GM21515 (cell line): Measurements from ENCODE around the gene ALDH9A1.
A peak's percentile ranks its signal among the peaks of the same experiment; 100 is the strongest.
"Not testable (repeated sequence)": the region's sequence is repeated elsewhere in the genome, so short reads cannot be mapped to it uniquely, and the experiment has no call there.

Experiments used
- ATAC-seq: cut with Tn5 transposase; IDR thresholded peaks from one replicate; pipeline ENCODE4 v1.9.1; 2021; ENCODE audit not compliant: unreplicated experiment

The ALDH9A1 gene

DNA sequence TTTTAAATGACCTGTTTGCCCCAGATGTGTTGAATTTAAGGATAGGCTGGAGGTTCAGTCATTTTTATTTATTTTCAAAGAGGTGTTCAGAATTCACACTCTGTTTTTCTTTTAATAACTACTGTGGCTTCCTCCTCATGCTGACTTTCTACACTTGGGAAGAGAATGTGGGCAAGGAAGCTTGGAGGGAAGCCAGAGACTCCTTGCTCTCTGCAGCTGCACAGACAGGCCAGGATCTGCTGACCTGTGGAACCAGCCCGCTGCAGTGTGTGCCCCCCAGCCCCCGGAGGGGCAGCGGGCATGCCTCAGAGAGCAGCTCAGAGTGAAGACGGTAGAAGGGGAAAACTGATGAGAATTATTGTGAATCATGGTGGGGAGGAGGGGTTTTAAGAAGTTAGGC lies 50.4 kb downstream of the ALDH9A1 start:
- ATAC-seq: no peak

DNA sequence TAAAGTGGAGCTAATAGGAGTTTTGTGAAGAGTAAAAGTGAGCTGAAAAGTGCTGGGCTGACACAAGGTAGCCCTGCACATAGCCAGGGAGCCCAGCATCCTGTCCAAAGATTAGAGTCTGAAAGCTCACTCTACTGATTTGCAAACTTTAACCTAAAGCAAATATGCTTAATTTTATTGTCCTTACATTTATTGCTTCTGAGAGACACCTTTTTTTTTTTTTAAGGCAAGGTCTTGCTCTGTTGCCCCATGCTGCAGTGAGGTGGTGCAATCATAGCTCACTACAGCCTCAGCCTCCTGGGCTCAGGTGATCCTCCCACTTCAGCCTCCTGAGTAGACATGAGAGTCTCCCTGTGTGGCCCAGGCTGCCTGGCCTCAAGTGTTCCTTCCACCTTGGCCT lies 50.8 kb downstream of the ALDH9A1 start:
- ATAC-seq: no peak

DNA sequence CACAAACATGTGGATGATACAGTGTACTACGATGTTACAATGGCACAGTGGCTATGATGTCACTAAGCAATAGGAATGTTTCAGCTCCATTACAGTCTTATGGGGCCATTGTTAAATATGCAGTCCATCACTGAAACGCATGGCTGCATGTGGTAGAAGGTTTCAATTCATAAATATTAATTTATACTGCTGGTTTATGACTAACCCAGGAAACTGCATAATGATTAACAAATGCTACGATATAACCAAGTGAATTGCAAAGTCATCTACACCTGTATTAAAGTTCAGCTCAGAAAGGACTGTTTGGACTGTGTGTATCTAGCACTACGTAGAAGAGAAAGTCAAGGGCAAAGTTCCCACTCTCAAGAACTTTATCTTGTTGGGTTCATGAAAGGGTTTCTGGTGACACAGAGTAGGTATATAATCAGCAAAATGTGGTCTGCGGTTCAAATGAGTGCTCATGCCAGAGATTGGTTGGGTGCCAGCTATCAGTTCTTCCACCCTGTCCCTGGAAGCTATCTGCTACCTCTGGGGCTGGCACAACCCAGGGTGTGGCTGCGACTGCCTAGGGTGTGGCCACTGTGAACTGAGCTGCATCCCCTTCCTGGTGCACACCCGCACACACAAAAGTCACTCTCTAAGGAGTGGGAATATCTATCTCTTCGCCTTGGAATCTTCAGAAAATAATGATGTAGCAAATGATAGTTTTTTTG lies 52.6 kb downstream of the ALDH9A1 start:
- ATAC-seq: no peak

DNA sequence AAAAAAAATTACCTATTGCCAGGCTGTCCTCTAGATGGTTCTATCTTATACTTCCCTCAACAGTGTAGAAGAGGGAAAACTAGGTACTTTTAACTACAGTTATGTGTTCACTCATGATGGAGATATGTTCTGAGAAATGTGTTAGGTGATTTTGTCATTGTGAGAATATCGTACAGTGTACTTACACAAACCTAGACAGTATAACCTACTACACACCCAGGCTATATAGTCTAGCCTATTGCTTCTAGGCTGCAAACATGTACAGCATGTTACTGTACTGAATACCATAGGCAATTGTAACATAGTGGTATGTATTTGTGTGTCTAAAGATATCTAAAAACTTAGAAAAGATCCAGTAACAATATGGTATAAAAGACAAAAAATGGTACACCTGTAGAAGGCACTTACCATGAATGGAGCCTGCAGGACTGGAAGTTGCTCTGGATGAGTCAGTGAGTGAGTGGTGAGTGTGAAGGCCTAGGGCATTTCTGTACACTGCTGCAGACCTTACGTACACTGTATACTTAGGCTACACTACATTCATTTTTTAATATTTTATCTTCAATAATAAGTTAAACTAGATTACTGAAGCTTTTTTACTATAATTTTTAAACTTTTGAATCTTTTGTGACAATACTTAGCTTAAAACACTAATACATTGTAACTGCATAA lies 54.2 kb downstream of the ALDH9A1 start:
- no peak for ATAC-seq

DNA sequence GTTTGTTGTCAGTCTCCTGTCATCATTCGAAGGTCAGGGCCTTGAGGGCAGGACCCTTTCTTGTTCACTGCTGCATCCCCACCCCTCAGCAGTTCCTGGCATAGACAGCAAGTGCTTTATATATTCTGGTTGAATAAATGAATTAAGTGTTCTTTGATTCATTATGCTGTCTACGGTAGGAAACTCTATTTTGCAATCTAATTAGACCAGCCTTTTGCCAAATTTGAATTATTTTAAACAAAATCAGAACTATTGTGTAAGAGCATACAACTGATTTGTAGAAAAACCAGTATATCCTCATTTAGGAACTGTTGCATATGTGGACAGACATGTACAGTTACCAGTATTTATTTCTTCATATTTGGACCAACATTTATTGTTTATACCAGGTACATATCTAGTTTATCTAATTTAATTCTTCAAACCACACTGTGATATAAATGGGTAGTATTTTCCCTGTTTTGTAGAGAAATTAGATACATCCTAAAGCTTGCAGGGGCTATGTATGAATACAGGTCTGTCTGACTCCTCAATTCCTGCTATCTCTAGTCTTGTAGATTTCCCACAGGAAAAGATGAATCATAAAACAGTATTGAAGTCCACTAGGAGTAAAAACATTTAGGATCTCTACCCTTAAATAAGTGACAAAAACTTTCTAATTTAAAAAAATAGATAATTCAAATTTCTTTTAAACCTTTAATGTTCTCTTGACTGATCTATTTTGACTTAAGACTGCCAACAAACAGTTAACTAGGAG lies 57.0 kb downstream of the ALDH9A1 start:
- no peak for ATAC-seq

DNA sequence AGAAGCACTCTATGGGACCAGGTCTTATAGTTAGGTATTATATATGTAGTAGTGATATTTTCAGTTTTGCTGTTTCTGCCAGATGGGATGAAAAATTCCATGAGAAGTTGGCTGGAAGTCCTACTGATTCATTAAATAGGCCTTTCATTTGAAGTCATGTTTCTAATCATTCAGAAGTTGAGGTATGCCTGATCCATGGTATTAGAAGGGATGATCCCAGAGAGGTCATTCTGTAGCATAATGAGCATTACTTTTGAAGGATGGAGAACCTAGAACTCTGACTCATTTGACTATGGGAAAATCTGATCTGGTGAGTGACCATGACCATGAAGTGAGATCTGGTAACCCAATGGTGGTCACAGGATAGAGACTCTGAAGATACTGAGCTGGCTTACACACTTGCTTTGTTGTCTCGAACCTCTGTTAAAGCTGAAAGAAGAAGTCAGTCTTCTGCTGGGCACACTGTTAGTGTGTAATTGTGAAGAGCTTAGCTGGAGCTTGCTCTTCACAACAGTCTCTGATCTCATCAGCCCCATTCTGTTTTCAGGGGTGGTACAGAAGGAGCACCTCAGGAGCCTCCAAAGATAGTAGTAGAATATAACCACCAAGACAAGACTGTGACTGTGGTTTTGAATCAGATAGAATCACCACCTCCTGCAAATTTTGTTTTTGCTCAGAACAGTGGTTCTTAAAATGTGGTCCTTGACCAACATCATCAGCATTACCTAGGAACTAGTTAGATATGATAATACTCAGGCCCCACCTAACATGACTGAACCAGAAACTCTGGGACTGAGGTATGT lies 58.3 kb downstream of the ALDH9A1 start:
- no peak for ATAC-seq

DNA sequence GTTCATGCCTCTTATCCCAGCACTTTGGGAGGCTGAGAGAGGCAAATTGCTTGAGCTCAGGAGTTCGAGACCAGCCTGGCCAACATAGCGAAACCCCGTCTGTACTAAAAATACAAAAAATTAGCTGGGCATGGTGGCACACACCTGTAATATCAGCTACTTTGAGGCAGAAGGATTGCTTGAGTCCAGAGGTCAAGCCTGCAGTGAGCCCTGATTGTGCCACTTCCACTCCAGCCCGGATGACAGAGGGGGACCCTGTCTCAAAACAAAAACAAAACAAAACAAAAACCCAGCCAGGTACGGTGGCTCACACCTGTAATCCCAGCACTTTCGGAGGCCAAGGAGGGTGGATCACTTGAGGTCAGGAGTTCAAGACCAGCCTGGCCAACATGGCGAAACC lies 60.2 kb downstream of the ALDH9A1 start:
- ATAC-seq: not testable (repeated sequence)

DNA sequence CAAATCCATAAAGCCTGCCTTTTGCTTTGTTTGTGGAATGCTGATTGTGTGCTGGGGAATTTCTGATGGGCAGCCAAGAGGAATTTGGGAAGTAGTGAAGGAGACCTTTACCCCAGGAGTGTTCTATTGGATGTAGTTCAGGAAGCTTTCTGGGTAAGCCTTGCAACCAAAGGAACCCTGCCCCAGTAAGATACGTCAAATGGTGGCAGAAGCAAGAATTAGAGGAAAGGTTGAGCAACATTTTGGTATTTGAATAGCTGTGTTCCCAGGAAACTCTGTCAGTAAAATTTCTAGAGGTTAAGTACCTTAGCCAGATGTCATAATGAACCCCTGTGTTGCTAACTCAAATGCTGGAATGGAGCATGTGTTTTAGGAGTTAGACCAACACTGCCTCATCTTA lies 60.9 kb downstream of the ALDH9A1 start:
- no peak for ATAC-seq

DNA sequence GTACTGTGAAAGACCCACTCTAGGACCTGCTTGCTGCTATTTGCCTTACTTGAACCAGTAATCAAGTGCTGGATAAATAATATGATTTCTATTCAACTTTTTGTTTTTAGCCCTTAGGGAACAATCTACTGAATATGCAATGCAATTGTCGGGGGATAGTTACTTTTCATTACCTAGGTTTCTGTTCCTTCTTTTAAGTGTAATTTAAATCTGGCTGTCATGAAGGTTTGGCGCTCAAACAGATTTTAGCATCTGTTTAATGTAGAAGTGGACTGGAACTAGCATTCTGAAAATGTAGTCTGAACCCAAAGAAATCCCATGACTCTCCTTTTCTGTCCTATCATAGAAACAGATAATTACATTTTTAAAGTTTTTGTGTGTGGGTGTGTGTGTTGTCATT lies 62.5 kb downstream of the ALDH9A1 start:
- no peak for ATAC-seq

DNA sequence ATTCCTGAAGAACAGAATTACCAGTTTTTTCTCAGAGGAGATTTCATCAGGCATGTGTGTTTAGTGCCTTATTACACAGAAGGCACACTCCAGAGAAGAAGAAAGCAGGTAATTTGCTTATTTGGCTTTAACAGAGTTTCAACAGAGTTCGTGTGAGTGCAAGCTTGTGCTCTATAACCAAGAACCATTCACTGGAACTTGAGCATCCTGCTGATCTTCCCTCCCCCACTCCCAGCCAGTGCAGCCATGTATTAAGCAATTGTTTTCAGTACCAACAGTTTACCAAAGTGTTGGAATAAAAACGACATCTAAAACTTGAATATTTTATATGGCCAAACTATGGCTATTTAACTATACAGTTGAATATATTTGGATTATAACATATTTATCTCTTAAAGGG lies 63.0 kb downstream of the ALDH9A1 start:
- no peak for ATAC-seq

DNA sequence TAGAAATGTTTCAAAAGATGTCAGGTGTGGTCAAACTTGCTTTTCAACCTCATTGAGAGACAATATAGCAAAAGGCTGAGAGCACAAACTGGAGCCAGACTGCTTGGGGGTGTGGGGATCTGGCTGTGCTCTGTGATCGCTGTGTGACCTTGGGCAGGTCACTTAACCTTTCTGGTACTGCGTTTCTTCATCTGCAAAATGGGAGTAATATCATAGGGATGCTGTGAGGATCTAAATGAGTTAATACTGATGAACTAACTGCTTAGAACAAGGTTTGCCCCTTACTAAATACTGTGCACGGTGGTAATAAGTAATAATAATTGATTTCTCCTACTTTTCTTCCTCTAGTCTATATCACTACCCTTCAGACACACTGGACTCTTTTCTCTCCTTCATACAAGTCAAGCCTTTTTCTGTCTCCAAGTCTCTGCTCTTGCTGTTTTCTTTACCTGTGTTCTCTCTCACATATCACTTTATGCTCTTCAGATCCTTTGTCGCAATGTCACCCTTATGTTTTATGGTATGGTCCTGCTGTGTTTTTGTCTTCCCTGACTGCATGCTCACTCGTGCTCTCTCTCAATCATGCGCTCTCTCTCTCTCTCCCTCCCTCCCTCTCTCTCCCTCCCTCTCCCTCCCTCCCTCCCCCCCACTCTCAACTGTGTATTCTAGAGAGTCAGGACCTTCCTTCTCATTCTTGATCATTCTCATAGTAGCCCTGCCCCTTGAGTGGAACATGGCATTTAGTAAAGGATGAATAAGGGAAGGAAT lies 64.0 kb downstream of the ALDH9A1 start:
- ATAC-seq: no peak

DNA sequence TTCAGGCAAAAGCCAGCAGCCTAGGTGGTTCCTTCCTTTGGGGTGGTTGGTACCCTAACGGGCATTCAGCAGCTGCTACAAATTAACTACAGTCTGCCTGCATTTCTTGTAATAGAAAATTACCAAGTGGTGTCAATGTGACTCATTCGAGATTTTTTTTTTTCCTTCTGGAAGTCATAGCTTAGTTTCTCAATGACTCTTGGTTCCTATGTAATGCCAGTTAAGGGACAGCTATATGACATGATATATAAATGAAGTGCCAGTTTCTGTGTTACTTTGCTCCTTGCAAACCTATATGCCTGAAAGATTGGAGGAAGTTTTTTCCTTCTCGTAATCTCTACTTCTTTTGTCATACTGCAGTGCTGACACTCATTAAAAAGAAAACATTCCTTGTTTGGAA lies 64.7 kb downstream of the ALDH9A1 start:
- no peak for ATAC-seq

DNA sequence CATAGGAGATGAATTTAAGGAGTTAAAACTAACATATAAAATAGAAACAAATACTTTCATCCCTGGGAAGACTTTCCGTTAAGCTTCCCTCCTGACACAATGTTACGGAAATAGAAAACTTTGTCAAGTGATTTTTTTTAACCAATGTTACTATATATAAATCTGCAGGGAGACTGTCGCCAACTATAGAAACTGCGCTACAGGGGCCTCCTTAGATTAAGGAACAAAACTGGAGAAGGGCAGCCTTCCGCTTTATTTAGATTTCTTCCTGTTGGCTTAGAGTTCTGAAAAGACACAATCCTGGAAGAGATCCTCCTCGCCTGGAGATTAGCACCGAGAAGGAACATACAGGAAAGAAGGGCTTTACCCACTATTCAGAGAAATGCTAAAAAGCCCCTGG lies 65.9 kb downstream of the ALDH9A1 start:
- ATAC-seq: no peak

DNA sequence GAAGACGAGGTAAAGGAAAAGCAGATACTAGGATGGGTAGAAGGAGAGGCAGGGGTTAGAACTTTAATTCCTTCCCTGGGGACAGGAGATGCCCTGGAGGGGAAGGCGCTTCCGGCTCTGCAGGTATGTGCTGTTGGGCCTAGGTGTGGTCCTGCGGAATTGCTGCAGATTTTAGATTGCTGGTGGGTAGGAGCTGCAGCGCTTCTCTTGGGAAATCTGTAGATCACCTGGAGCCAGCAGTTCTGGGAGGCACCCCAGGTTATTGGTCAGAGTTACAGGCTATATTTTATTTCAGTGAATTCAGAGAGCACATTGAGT lies 66.3 kb downstream of the ALDH9A1 start:
- ATAC-seq: no peak

DNA sequence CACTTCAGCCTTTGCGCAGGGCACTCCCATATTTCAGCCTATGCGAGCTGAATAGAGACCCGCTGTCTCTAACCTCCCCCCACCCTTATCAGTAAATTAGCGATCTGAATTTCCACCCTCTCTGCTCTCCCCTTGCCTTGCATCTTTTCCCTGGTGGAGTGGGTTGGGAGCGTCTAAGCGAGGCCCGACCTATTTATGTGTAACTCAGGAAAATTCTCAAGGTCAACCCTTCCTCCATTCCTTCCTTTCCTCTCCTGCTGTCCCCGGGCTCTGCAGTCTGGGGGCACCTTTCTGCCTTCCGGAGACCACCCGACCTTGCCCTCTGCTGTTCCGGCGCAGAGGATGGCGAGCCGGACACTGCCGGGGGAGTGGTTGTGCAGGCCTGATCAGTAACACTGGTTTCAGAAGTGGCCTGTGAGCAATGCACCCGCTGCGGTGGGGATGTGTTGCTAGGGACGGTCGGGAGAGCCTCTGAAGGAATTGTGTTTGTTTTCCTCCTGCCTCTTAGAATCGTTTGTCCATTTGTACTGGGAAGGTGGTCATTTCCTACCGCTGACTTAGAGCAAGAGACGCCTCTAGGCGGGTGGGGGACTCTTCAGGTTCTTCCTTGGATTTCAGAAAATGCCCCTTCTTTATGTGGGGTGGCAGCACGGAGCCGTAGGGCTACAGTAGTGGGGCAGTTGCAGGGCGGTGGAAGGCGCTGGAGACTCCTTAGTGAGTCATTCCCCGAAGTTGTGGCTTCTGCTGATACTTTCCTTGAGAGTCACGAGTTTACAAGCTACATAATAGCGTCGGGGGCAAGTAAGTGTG lies 66.8 kb downstream of the ALDH9A1 start:
- ATAC-seq: peak; percentile 27

DNA sequence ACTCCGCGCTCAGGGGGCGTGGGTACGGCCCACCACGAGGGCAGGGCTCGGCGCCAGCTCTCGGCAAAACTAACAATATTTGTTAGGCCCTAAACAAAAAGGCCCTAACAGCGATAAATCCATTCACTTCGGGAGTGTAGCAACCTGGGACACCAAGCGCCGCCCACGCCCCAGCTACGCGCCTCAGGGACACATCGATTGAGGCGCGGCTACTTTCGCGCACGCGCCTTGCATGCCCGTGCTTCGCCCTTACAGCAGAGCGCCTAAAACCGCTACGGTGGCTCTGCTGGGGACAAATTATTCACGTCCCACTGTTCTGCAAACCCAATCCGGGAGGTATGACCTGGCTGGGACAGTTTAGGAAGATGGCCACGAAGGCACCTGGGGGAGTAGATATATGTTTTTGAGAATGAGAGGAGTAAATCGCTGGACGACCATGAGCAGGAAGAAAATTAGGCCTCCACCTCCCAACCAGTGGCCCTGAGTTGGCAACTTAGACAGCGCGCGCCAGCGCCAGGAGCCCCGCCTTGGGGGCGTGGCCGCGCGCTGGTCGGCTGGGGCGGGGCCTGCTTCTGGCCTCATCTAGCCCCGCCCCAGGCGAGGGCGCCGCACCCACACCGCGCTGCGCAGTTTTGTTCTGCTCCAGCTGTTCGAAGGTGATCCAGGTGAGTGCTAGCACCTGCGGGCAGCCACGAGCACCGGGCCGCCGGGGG lies 67.6 kb downstream of the ALDH9A1 start, which contains the start of gene MGST3:
MGST3 (plus strand) TSS at position 606 of the 713 bp plus-strand sequence. CDS start 18,614 bp downstream, outside the sequence.
- ATAC-seq: peak; percentile 89

DNA sequence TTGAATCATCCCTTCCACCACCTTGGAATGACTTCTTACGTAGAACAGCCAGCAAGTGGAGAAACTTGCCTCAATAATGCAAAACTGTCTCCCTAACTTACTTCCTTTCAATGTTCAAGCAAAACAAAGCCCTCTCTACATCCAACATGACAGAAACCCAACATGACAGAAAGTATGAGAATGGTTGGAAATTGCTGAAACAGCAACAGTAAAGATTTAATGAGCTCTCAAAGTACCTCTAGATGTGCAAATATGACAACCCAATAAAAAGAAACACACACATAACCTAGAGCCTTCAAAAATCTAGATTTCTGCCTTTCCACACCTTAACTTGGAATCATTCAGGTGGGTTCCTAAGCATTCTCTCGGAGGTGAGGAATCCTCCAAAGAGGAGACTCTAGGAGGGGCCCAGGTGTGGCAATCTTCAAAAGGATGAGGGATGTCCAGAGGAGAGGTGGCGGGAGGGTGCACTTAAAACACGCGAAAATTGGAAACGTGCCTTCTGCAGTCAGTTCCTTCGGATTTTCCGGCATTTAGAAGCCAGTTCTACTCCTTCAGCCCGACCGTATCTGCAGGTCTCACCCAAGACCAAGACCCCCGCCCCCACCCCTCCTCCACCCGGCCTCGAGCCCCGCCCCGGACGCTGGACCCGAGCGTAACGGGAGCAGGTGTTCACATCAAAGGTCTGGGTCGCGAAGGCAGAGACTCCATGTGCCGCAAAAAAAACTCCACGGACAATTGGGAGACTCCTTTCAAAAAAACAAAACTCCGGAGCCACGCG lies 68.3 kb downstream of the ALDH9A1 start:
- ATAC-seq: no peak

DNA sequence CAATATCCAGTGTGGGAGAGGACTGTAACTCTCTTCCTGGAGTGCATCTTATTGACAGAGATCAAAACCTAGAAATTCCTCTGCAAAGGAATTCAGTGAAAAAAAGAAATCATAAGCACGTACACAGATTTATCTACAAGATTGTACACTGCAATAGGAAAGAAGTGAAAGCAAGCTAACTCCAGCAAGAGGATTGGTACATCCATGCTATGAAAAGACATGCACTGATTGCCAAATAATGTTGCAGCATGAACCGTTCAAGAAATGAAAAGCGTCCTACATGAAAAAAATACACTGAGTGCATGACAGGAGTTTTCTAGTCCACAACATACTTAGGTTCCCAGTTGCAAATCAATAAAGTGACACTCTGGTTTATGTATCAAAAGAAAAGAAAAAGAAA lies 69.2 kb downstream of the ALDH9A1 start:
- ATAC-seq: no peak
